OCI-LY1 (cell line): ENCODE results near the gene IRF1.

ENCODE experiments used
- EZH2 ChIP-seq: fragments of 200-600 bp; sonication (generic), shearing (Covaris generic); IDR thresholded peaks from 2 replicates; pipeline ENCODE4 v1.8.0; 2017; ENCODE audit warnings: borderline replicate concordance, mixed run types, mild to moderate bottlenecking, antibody characterized with exemption, low read length, moderate library complexity, mixed read lengths
- TF ChIP-seq, protein P1 (sequence below): fragments of 200-600 bp; sonication (generic), shearing (Covaris generic); IDR thresholded peaks from 2 replicates; pipeline ENCODE4 v1.5.1; 2017; ENCODE audit warnings: mild to moderate bottlenecking, antibody characterized with exemption, low read length, moderate library complexity, mixed read lengths

DNA sequence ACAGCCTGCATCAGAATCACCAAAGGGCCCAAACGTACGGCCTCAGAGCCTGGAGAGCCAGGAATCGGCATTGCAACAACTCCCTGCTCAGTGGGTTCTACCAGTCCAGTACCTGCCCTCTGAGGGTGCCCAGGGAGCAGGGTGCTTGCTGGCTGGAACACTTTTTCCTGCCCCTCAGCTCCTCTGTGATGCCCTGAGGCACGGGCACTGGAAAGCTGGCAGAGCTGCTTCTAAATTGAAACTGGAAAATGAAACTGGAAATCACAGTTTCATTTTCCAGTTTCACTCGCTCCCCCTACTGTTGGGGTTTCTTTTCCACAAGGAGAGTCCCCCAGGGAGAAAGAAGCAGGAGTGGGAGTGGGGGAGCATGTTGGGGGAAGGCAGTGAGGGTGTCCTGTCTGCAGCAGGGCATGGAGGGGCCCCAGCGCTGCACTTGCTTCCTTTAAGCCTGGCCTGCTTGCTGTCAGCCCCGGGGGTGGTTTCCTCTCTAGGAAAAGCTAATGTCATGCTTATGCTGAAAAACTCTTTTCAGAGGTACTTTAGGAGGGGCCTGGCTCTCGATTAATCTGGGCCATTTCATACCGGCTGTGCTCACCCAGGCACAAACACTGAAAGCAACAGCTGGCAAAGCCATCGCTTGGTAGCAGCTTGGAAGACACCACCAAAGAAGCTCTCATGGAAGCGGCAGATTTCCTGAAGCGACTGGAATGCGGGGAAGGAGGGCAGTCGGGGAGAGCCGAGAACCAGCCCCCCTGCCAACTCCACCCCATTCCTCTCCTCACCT lies 26.2 kb downstream of the IRF1 start:
- TF ChIP-seq, protein P1, sequence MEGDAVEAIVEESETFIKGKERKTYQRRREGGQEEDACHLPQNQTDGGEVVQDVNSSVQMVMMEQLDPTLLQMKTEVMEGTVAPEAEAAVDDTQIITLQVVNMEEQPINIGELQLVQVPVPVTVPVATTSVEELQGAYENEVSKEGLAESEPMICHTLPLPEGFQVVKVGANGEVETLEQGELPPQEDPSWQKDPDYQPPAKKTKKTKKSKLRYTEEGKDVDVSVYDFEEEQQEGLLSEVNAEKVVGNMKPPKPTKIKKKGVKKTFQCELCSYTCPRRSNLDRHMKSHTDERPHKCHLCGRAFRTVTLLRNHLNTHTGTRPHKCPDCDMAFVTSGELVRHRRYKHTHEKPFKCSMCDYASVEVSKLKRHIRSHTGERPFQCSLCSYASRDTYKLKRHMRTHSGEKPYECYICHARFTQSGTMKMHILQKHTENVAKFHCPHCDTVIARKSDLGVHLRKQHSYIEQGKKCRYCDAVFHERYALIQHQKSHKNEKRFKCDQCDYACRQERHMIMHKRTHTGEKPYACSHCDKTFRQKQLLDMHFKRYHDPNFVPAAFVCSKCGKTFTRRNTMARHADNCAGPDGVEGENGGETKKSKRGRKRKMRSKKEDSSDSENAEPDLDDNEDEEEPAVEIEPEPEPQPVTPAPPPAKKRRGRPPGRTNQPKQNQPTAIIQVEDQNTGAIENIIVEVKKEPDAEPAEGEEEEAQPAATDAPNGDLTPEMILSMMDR, result no peak
- no peak for TF ChIP-seq EZH2
